Large intestine (tissue), 12 donors: Measurements from ENCODE around the gene SLC5A1. TPM values are rescaled to one million over a fixed set of nuclear protein-coding genes. Genes with fewer than 3 reads are reported as not detected.
A peak's percentile ranks its signal among the peaks of the same experiment; 100 is the strongest.

Experiments
- DNase-seq, 2 donors: peaks; one replicate each; pipeline versions ENCODE4 v3.0.0 to v3.0.0-alpha.2; 2013
- H3K27ac ChIP-seq: one replicate; pipeline ENCODE4 v1.5.1; 2013; ENCODE audit warnings: low read length
- H3K27me3 ChIP-seq: 2 replicates; pipeline ENCODE4 v1.6.1; 2013; ENCODE audit warnings: low read length; ENCODE audit not compliant: control insufficient read depth, insufficient read depth
- H3K36me3 ChIP-seq: 2 replicates; pipeline ENCODE4 v1.6.1; 2013; ENCODE audit warnings: low read length; ENCODE audit not compliant: control insufficient read depth, insufficient read depth
- H3K4me1 ChIP-seq: one replicate; pipeline ENCODE4 v1.6.1; 2013; ENCODE audit warnings: low read length; ENCODE audit not compliant: control insufficient read depth, insufficient read depth
- H3K4me3 ChIP-seq: one replicate; pipeline ENCODE4 v1.5.1; 2013; ENCODE audit warnings: low read length
- H3K9me3 ChIP-seq: one replicate; pipeline ENCODE4 v1.6.1; 2013; ENCODE audit warnings: mild to moderate bottlenecking, low read depth, low read length, moderate library complexity; ENCODE audit not compliant: control insufficient read depth
- WGBS: methylation state at CpG from one replicate; pipeline ENCODE4 v1.1.5; 2013; ENCODE audit warnings: low lambda C conversion rate; ENCODE audit not compliant: insufficient coverage; 5-methylcytosine and 5-hydroxymethylcytosine counted together
- long read RNA-seq, 11 donors: transcript quantifications; one replicate each; lab custom pipeline, GENCODE V29; 2026
- polyA plus RNA-seq: library from polyadenylated mRNA; unstranded; fragments of 120-200 nt; gene quantifications from one replicate; pipeline ENCODE4 v1.2.1, GENCODE V29; 2013

The SLC5A1 gene
- polyA plus RNA-seq: 166 TPM
- long read RNA-seq, donor 1, full-length matches to known transcripts: 3 of 3 reads
- long read RNA-seq, donor 1, partial matches to known transcripts: 0 of 3 reads
- long read RNA-seq, donor 1, other reads (novel, unspliced or antisense): 0 of 3 reads
- long read RNA-seq, donor 2, full-length matches to known transcripts: 20 of 25 reads
- long read RNA-seq, donor 2, partial matches to known transcripts: 5 of 25 reads
- long read RNA-seq, donor 2, other reads (novel, unspliced or antisense): 0 of 25 reads
- long read RNA-seq, donor 3, full-length matches to known transcripts: 13 of 13 reads
- long read RNA-seq, donor 3, partial matches to known transcripts: 0 of 13 reads
- long read RNA-seq, donor 3, other reads (novel, unspliced or antisense): 0 of 13 reads
- long read RNA-seq, donor 4: 0 reads
- long read RNA-seq, donor 5, full-length matches to known transcripts: 1 of 1 reads
- long read RNA-seq, donor 5, partial matches to known transcripts: 0 of 1 reads
- long read RNA-seq, donor 5, other reads (novel, unspliced or antisense): 0 of 1 reads
- long read RNA-seq, donor 6, full-length matches to known transcripts: 52 of 80 reads
- long read RNA-seq, donor 6, partial matches to known transcripts: 28 of 80 reads
- long read RNA-seq, donor 6, other reads (novel, unspliced or antisense): 0 of 80 reads
- long read RNA-seq, donor 7, partial matches to known transcripts: 17 of 17 reads
- long read RNA-seq, donor 7, other reads (novel, unspliced or antisense): 0 of 17 reads
- long read RNA-seq, donor 8, full-length matches to known transcripts: 21 of 29 reads
- long read RNA-seq, donor 8, partial matches to known transcripts: 8 of 29 reads
- long read RNA-seq, donor 8, other reads (novel, unspliced or antisense): 0 of 29 reads
- long read RNA-seq, donor 9, full-length matches to known transcripts: 12 of 17 reads
- long read RNA-seq, donor 9, partial matches to known transcripts: 5 of 17 reads
- long read RNA-seq, donor 9, other reads (novel, unspliced or antisense): 0 of 17 reads
- long read RNA-seq, donor 10, full-length matches to known transcripts: 47 of 71 reads
- long read RNA-seq, donor 10, partial matches to known transcripts: 24 of 71 reads
- long read RNA-seq, donor 10, other reads (novel, unspliced or antisense): 0 of 71 reads
- long read RNA-seq, donor 11, full-length matches to known transcripts: 7 of 7 reads
- long read RNA-seq, donor 11, partial matches to known transcripts: 0 of 7 reads
- long read RNA-seq, donor 11, other reads (novel, unspliced or antisense): 0 of 7 reads

DNA sequence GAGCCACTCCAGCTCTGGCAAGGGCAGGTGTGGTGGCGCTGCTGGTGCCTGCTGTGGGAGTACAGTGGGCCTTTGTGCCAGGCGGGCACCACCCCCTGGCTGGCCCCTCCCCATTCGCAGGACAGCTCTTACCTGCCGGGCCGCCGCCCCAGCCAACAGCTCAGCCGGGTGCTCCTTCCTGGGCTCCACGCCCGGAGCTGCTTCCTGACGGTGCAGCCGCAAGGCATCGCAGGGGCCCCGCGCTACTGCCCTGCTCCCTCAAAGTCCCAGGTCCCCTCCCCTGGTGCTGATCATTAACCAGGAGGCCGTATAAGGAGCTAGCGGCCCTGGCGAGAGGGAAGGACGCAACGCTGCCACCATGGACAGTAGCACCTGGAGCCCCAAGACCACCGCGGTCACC is at the start of gene SLC5A1:
Gene SLC5A1 (plus strand): TSS at position 338 of the 400 bp plus-strand sequence. CDS start 21 bp downstream, at position 359.
- Histone ChIP-seq H3K4me3 (peak within 1 kb of the TSS; percentile 56), H3K9me3 (no peaks in the 10 kb centered on the region), H3K4me1 (peaks cover 20% of the 10 kb centered on the region), H3K27me3 (peaks cover 2% of the 10 kb centered on the region), H3K36me3 (no peaks in the 10 kb centered on the region), H3K27ac (peak within 1 kb of the TSS; percentile 76)
- WGBS: no CpG with 5 or more reads among the region's 21 CpGs
- DNase-seq: peak; percentile 89 to 94

DNA sequence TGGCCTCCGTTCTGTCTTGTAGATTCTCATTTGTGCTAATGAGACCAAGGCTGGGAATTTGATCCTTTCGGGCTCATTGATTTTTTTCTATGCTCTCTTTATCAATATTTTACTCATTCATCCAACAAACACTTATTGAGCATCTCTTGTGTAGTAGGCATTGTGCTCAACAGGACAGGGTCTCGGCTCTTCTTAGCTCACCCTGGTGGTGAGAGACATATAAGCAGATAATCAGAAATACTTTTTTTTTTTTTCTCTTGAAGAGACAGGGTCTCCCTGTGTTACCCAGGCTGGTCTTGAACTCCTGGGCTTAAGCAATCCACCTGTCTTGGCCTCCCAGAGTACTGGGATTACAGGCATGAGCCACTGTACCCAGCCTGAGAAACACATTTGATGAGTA is 48.0 kb upstream of the SLC5A1 start:
- 92% methylated on average over 2 of the region's 3 CpGs for WGBS
- Histone ChIP-seq H3K27me3 (no peaks in the 10 kb centered on the region), H3K9me3 (no peaks in the 10 kb centered on the region), H3K4me3 (no peak overlapping the region), H3K27ac (no peak overlapping the region), H3K36me3 (no peaks in the 10 kb centered on the region), H3K4me1 (peaks cover 17% of the 10 kb centered on the region)
- DNase-seq: no peak

DNA sequence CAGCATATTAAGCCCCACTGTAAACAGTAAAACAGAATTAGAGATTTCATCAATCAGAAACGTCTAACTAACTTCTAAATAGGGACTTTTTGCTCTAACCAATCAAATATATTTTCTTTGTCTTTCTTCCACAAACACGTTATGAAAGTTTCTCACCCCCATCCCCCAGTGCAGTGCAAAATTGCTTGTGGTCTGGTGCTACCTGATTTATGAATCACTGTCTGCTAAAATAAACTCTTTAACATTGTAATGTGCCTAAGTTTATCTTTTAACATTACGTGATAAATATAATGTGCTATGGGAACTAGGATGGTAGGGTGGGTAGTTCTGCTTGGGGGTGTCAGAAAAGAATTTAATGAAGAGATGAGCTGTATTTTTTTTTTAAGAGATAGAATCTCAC is 47.3 kb upstream of the SLC5A1 start:
- no peaks in the 10 kb centered on the region for H3K36me3 ChIP-seq
- H3K4me3 ChIP-seq: no peak overlapping the region
- DNase-seq: no peak
- no peak overlapping the region for H3K27ac ChIP-seq
- H3K27me3 ChIP-seq: no peaks in the 10 kb centered on the region
- 86% methylated on average over 1 of the region's 3 CpGs for WGBS
- H3K4me1 ChIP-seq: peaks cover 11% of the 10 kb centered on the region
- H3K9me3 ChIP-seq: no peaks in the 10 kb centered on the region

DNA sequence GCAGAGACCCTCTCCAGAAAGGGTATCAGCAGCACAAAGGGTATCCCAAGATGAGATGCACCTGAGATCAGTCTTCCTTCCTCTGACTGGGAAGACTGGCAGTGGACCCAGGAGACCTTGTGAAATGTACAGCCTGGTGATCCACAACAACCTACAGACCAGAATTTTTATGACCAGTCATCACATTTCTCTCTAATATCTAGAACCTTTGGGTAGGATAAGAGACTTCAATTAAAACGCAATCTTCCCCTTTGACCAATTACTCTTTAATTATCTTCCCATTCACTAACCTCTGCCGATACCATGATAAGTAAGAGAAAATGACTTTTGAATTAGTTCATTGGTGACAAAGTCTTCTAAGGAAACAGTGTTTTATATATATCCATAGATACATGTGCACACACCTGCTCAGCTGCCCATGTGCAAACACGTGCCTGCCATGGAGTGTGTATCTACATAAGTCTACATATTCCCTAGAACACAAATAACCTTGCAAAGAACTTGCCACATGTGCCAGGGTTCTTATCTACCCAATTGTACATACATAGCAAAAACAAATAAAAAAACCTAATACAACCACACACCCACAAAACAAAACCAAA is 44.2 kb upstream of the SLC5A1 start:
- Histone ChIP-seq H3K27ac (peak overlapping the region; percentile 67), H3K4me3 (no peak overlapping the region), H3K36me3 (no peaks in the 10 kb centered on the region), H3K4me1 (peaks cover 5% of the 10 kb centered on the region), H3K9me3 (no peaks in the 10 kb centered on the region), H3K27me3 (no peaks in the 10 kb centered on the region)
- WGBS: 24% methylated on average over 2 of the region's 3 CpGs
- DNase-seq: peak; percentile 74 to 87

DNA sequence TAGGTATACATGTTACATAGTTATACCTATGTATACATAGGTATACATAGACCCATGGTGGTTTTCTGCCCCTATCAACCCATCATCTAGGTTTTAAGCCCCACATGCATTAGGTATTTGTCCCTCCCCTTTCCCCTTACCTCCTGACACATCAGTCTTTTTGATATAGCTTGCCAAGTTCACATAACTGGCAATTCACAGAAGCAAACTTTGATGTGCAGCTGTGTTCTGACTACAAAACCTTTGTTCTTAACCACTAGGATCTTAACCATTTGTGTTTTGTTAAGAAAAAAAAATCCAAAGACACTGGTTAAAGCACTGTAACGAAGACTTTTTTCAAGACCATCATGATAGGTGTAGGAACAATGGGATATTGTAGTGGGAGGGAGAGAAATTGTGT is 42.9 kb upstream of the SLC5A1 start:
- Histone ChIP-seq H3K4me3 (no peak overlapping the region), H3K27me3 (no peaks in the 10 kb centered on the region), H3K36me3 (no peaks in the 10 kb centered on the region), H3K27ac (no peak overlapping the region), H3K9me3 (no peaks in the 10 kb centered on the region), H3K4me1 (peaks cover 11% of the 10 kb centered on the region)
- no peak for DNase-seq
- 100% methylated on average over 1 of the region's 1 CpG for WGBS

DNA sequence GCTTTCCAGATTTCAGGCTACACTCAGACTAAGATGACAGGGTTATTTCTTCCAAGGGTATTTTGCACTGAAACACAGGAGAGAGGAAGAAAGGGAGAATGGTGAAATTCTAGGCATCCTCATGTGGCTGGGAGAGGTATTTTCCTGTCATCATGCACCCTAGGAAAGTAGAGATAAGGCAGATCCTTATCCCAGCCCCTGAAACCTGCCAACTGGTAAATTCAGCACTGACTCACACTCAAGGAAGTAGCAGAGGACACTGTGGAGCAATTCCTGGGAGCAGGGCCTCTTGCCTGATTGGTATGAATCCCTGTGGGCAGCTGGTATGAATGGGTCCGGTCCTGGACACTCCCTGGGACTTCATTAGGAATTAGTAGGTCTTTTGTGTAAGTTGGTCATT is 37.6 kb upstream of the SLC5A1 start:
- Histone ChIP-seq H3K27ac (peak overlapping the region; percentile 77), H3K27me3 (no peaks in the 10 kb centered on the region), H3K4me1 (peaks cover 14% of the 10 kb centered on the region), H3K36me3 (no peaks in the 10 kb centered on the region), H3K4me3 (no peak overlapping the region), H3K9me3 (no peaks in the 10 kb centered on the region)
- no CpG with 5 or more reads among the region's 1 CpG for WGBS
- DNase-seq: peak; percentile 64 to 77

DNA sequence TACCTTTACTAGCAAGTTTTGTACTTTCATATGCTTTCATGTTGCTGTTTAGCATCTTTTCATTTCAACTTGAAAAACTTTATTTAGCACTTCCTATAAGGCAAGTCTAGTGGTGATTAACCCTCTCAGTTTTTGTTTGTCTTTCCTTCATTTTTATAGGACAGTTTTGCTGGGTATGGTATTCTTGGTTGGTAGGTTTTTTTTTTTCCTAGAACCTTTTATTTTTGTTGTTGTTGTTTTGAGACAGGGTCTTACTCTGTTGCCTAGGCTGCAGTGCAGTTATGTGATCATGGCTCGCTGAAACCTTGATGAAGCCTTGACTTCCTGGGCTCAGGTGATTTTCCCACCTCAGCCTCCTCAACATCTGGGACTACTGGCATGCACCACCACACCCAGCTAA is 29.9 kb upstream of the SLC5A1 start:
- H3K9me3 ChIP-seq: peaks cover 31% of the 10 kb centered on the region
- H3K27ac ChIP-seq: no peak overlapping the region
- no peaks in the 10 kb centered on the region for H3K4me1 ChIP-seq
- H3K4me3 ChIP-seq: no peak overlapping the region
- DNase-seq: no peak
- H3K27me3 ChIP-seq: no peaks in the 10 kb centered on the region
- no CpG with 5 or more reads among the region's 1 CpG for WGBS
- H3K36me3 ChIP-seq: no peaks in the 10 kb centered on the region

DNA sequence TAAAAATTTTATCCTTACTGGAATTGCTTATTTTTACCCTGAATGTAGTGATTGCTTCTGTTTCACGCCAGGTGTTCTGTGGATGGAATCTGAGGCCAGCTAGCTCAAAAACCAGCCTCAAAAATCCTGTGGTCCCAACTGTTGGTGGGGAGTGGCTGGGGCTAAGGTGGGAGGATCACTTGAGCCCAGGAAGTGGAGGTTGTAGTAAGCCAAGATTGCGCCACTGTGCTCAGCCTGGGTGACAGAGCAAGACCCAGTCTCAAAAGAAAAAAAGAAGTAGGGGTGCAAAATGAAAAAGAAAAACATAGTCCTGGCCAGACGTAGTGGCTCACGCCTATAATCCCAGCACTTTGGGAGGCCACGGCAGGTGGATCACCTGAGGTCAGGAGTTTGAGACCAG is 27.0 kb upstream of the SLC5A1 start:
- peaks cover under 1% of the 10 kb centered on the region for H3K4me1 ChIP-seq
- H3K9me3 ChIP-seq: peaks cover 31% of the 10 kb centered on the region
- no CpG with 5 or more reads among the region's 5 CpGs for WGBS
- H3K27ac ChIP-seq: no peak overlapping the region
- no peaks in the 10 kb centered on the region for H3K36me3 ChIP-seq
- no peak overlapping the region for H3K4me3 ChIP-seq
- DNase-seq: no peak
- no peaks in the 10 kb centered on the region for H3K27me3 ChIP-seq

DNA sequence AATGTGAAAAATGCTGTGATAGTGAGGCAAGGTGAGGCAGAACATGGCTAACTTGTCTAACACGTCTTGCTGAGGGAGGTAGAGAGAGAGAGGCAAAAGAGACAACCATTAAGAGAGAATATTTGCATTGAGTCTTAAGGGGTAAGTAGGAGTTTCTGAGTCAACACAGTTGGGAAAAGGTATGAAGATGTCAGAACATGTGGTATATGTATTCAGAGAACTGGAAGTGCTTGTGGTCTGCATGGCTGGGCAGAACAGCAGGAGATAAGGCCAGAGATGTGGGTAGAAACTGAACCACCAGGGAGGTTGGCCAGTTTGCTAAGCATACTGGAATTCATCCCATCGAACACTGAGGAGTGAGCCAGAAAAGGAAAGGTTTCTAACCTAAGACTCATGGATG is 25.0 kb upstream of the SLC5A1 start:
- no peak overlapping the region for H3K27ac ChIP-seq
- no peak for DNase-seq
- peaks cover 18% of the 10 kb centered on the region for H3K4me1 ChIP-seq
- WGBS: 80% methylated on average over 1 of the region's 2 CpGs
- no peaks in the 10 kb centered on the region for H3K36me3 ChIP-seq
- H3K4me3 ChIP-seq: no peak overlapping the region
- no peaks in the 10 kb centered on the region for H3K27me3 ChIP-seq
- peaks cover 20% of the 10 kb centered on the region for H3K9me3 ChIP-seq

DNA sequence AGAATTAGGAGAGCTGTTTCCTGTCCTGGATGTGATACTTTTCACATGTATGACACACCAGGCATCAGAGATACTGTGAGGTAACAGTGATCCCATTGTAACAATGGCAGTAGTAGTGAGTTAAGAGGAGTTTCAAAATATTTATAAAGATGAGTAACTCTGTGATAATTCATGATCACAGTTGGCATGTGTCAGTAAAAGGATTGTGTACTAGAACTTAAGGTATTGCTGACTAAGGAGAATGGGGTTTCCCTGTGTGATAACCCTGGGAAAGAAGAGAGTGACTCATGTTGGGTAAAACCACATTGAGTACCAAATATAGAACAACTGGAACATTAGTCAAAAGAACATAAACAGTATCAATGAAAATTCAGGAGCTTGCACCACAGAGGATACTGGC is 22.9 kb upstream of the SLC5A1 start:
- H3K9me3 ChIP-seq: peaks cover 1% of the 10 kb centered on the region
- peak overlapping the region; percentile 75 for H3K27ac ChIP-seq
- no peak overlapping the region for H3K4me3 ChIP-seq
- H3K36me3 ChIP-seq: no peaks in the 10 kb centered on the region
- H3K4me1 ChIP-seq: peaks cover 33% of the 10 kb centered on the region
- no peaks in the 10 kb centered on the region for H3K27me3 ChIP-seq
- peak; percentile 57 to 69 for DNase-seq
